SK-N-SH treated with all-trans-retinoic acid at 6 μM for 48 hours (cell line): ENCODE data around the gene LTBP1.

Source experiments
- ATAC-seq: fragments of 200-7000 bp; cut with Tn5 transposase; 3 replicates; pipeline ENCODE4 v1.9.1; 2020; ENCODE audit warnings: mild to moderate bottlenecking, moderate library complexity
- ARNTL ChIP-seq: fragments of 450-650 bp; formaldehyde crosslinking; IDR thresholded peaks from 2 replicates; pipeline ENCODE4 v1.5.0; 2020; ENCODE audit warnings: low read depth, mild to moderate bottlenecking, moderate library complexity, borderline replicate concordance
- CSDC2 ChIP-seq: fragments of 250-450 bp; sonication (Bioruptor Pico); IDR thresholded peaks from 2 replicates; pipeline ENCODE4 v1.5.0; 2020; ENCODE audit warnings: mild to moderate bottlenecking, moderate library complexity
- ESRRG ChIP-seq: fragments of 250-450 bp; sonication (Bioruptor Pico); IDR thresholded peaks from 2 replicates; pipeline ENCODE4 v1.6.1; 2021; ENCODE audit warnings: mild to moderate bottlenecking
- OSR1 ChIP-seq: fragments of 250-450 bp; sonication (Bioruptor Pico); IDR thresholded peaks from 2 replicates; pipeline ENCODE4 v1.8.0; 2022; ENCODE audit warnings: moderate library complexity, mild to moderate bottlenecking, inconsistent platforms
- PPARA ChIP-seq: fragments of 250-450 bp; sonication (Bioruptor Pico); IDR thresholded peaks from 2 replicates; pipeline ENCODE4 v1.5.0; 2020; ENCODE audit warnings: mild to moderate bottlenecking, borderline replicate concordance
- RARB ChIP-seq: fragments of 250-450 bp; sonication (Bioruptor Pico); IDR thresholded peaks from 2 replicates; pipeline ENCODE4 v1.8.0; 2021; ENCODE audit warnings: mild to moderate bottlenecking, moderate library complexity
- SNAI2 ChIP-seq: fragments of 250-450 bp; sonication (Bioruptor Pico); IDR thresholded peaks from 2 replicates; pipeline ENCODE4 v1.5.0; 2020; ENCODE audit warnings: mild to moderate bottlenecking, moderate library complexity
- ZC3H10 ChIP-seq: fragments of 250-450 bp; sonication (Bioruptor Pico); IDR thresholded peaks from 2 replicates; pipeline ENCODE4 v1.5.1; 2021; ENCODE audit warnings: mild to moderate bottlenecking, moderate library complexity
- ZNF565 ChIP-seq: fragments of 450-650 bp; formaldehyde crosslinking; conservative IDR thresholded peaks from 2 replicates; pipeline ENCODE4 v1.5.0; 2020; ENCODE audit warnings: low read depth, mild to moderate bottlenecking, moderate library complexity
- ZNF8 ChIP-seq: fragments of 450-650 bp; formaldehyde crosslinking; IDR thresholded peaks from 2 replicates; pipeline ENCODE4 v1.5.0; 2020; ENCODE audit warnings: mild to moderate bottlenecking, moderate library complexity
- TF ChIP-seq, protein P1 (sequence below): fragments of 250-450 bp; sonication (Bioruptor Pico); IDR thresholded peaks from 2 replicates; pipeline ENCODE4 v1.8.0; 2020; ENCODE audit warnings: mild to moderate bottlenecking, moderate library complexity, borderline replicate concordance
- TF ChIP-seq, protein P2 (sequence below): fragments of 250-450 bp; sonication (Bioruptor Pico); IDR thresholded peaks from 2 replicates; pipeline ENCODE4 v1.8.0; 2021; ENCODE audit warnings: low read depth, mild to moderate bottlenecking, moderate library complexity, borderline replicate concordance
- TF ChIP-seq, protein P3 (sequence below): fragments of 250-450 bp; sonication (Bioruptor Pico); IDR thresholded peaks from 2 replicates; pipeline ENCODE4 v1.5.0; 2020; ENCODE audit warnings: mild to moderate bottlenecking, moderate library complexity
- TF ChIP-seq, protein P4 (sequence below): fragments of 250-450 bp; sonication (Bioruptor Pico); IDR thresholded peaks from 2 replicates; pipeline ENCODE4 v1.5.1; 2020; ENCODE audit warnings: low read depth, mild to moderate bottlenecking, moderate library complexity
- TF ChIP-seq, protein P5 (sequence below): fragments of 250-450 bp; sonication (Bioruptor Pico); IDR thresholded peaks from 2 replicates; pipeline ENCODE4 v1.5.1; 2021; ENCODE audit warnings: mild to moderate bottlenecking, moderate library complexity

LTBP1 gene

DNA sequence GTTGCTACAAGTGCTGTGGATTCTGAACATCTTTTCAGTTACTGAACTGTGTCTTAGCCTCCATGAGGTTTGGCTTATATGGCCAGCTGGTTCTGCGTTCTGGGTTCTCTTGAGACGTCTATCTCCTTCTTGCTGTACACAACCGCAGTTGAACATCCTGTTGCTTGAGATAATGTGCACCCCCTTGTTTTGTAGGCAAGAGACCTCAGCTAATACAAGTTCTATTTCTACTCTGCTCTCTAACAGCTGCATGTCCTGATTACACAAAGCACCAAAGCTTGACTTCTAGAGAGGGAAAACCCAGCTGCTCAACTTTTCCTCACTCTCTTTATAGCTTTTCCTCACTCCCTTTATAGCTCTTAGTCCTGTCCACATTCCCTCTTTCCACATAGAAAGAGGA lies 176.0 kb downstream of the LTBP1 start:
- no peak for ATAC-seq
- TF ChIP-seq ZNF8 (CRISPR knock-in tag) = no peak
- TF ChIP-seq SNAI2 (CRISPR knock-in tag) = no peak
- no peak for TF ChIP-seq ZC3H10 (CRISPR knock-in tag)
- TF ChIP-seq, protein P1, sequence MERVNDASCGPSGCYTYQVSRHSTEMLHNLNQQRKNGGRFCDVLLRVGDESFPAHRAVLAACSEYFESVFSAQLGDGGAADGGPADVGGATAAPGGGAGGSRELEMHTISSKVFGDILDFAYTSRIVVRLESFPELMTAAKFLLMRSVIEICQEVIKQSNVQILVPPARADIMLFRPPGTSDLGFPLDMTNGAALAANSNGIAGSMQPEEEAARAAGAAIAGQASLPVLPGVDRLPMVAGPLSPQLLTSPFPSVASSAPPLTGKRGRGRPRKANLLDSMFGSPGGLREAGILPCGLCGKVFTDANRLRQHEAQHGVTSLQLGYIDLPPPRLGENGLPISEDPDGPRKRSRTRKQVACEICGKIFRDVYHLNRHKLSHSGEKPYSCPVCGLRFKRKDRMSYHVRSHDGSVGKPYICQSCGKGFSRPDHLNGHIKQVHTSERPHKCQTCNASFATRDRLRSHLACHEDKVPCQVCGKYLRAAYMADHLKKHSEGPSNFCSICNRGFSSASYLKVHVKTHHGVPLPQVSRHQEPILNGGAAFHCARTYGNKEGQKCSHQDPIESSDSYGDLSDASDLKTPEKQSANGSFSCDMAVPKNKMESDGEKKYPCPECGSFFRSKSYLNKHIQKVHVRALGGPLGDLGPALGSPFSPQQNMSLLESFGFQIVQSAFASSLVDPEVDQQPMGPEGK = no peak
- no peak for TF ChIP-seq CSDC2 (CRISPR knock-in tag)
- no peak for TF ChIP-seq PPARA
- TF ChIP-seq OSR1 = no peak
- no peak for TF ChIP-seq ARNTL (CRISPR knock-in tag)

DNA sequence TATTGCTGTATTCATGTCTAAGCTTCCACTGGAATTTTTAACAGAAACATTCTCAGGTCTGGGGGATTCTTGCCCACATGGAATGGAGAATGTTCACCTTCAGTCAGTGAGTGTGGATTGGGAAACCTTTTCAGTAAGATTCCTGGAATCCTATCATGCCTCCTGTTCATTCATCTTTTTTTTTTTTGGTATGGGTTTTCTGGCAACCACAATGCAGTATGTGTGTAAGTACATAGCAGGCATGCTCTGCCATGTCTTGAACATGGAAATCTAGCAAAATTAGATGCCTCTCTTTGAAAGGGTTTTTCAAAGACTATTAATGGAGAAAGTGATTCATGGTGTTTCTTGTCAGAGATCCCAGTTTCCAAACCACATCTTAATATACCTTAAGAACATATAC lies 176.5 kb downstream of the LTBP1 start:
- TF ChIP-seq, protein P2, sequence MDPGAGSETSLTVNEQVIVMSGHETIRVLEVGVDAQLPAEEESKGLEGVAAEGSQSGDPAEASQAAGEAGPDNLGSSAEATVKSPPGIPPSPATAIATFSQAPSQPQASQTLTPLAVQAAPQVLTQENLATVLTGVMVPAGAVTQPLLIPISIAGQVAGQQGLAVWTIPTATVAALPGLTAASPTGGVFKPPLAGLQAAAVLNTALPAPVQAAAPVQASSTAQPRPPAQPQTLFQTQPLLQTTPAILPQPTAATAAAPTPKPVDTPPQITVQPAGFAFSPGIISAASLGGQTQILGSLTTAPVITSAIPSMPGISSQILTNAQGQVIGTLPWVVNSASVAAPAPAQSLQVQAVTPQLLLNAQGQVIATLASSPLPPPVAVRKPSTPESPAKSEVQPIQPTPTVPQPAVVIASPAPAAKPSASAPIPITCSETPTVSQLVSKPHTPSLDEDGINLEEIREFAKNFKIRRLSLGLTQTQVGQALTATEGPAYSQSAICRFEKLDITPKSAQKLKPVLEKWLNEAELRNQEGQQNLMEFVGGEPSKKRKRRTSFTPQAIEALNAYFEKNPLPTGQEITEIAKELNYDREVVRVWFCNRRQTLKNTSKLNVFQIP (CRISPR knock-in tag) = no peak
- no peak for TF ChIP-seq CSDC2 (CRISPR knock-in tag)
- TF ChIP-seq ESRRG (CRISPR knock-in tag) = no peak
- no peak for TF ChIP-seq SNAI2 (CRISPR knock-in tag)
- no peak for TF ChIP-seq ZC3H10 (CRISPR knock-in tag)
- TF ChIP-seq, protein P3, sequence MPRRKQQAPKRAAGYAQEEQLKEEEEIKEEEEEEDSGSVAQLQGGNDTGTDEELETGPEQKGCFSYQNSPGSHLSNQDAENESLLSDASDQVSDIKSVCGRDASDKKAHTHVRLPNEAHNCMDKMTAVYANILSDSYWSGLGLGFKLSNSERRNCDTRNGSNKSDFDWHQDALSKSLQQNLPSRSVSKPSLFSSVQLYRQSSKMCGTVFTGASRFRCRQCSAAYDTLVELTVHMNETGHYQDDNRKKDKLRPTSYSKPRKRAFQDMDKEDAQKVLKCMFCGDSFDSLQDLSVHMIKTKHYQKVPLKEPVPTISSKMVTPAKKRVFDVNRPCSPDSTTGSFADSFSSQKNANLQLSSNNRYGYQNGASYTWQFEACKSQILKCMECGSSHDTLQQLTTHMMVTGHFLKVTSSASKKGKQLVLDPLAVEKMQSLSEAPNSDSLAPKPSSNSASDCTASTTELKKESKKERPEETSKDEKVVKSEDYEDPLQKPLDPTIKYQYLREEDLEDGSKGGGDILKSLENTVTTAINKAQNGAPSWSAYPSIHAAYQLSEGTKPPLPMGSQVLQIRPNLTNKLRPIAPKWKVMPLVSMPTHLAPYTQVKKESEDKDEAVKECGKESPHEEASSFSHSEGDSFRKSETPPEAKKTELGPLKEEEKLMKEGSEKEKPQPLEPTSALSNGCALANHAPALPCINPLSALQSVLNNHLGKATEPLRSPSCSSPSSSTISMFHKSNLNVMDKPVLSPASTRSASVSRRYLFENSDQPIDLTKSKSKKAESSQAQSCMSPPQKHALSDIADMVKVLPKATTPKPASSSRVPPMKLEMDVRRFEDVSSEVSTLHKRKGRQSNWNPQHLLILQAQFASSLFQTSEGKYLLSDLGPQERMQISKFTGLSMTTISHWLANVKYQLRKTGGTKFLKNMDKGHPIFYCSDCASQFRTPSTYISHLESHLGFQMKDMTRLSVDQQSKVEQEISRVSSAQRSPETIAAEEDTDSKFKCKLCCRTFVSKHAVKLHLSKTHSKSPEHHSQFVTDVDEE (CRISPR knock-in tag) = no peak
- TF ChIP-seq ZNF565 (CRISPR knock-in tag) = no peak
- TF ChIP-seq, protein P4, sequence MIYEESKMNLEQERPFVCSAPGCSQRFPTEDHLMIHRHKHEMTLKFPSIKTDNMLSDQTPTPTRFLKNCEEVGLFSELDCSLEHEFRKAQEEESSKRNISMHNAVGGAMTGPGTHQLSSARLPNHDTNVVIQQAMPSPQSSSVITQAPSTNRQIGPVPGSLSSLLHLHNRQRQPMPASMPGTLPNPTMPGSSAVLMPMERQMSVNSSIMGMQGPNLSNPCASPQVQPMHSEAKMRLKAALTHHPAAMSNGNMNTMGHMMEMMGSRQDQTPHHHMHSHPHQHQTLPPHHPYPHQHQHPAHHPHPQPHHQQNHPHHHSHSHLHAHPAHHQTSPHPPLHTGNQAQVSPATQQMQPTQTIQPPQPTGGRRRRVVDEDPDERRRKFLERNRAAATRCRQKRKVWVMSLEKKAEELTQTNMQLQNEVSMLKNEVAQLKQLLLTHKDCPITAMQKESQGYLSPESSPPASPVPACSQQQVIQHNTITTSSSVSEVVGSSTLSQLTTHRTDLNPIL (CRISPR knock-in tag) = no peak
- TF ChIP-seq, protein P1 = no peak
- TF ChIP-seq, protein P5, sequence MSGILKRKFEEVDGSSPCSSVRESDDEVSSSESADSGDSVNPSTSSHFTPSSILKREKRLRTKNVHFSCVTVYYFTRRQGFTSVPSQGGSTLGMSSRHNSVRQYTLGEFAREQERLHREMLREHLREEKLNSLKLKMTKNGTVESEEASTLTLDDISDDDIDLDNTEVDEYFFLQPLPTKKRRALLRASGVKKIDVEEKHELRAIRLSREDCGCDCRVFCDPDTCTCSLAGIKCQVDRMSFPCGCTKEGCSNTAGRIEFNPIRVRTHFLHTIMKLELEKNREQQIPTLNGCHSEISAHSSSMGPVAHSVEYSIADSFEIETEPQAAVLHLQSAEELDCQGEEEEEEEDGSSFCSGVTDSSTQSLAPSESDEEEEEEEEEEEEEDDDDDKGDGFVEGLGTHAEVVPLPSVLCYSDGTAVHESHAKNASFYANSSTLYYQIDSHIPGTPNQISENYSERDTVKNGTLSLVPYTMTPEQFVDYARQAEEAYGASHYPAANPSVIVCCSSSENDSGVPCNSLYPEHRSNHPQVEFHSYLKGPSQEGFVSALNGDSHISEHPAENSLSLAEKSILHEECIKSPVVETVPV (CRISPR knock-in tag) = no peak
- no peak for TF ChIP-seq RARB (CRISPR knock-in tag)
- ATAC-seq = no peak

DNA sequence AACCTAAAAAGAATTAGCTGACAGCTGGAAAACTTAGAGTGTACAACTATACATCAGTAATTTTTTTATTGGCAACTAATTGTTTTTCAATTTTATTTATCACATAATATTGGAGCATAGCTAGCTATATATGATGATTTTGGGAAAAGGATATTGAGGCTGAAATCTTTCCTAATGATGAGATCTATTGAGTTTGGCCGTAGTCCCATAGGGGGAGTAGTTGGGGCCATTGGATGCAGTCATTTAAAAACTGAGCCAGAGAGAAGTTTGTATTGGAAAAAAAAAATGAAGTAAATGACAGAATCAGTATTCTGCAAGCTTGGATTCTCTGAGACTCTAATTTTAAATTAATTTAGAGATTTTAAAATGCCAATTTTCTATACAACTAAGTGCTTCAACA lies 179.8 kb downstream of the LTBP1 start:
- no peak for ATAC-seq
- TF ChIP-seq, protein P1 = no peak
